Parathyroid adenoma (tissue), 2 donors: Measurements from ENCODE around the gene PLEKHA7.

Experiments
- H2AFZ ChIP-seq: fragments of 300-600 bp; sonication (generic); one replicate; pipeline ENCODE4 v1.7.0; 2017; ENCODE audit warnings: antibody characterized with exemption, mild to moderate bottlenecking
- H3K27ac ChIP-seq: fragments of 300-600 bp; sonication (generic); one replicate; pipeline ENCODE4 v1.7.0; 2017
- H3K27me3 ChIP-seq: fragments of 300-600 bp; sonication (generic); one replicate; pipeline ENCODE4 v1.7.0; 2017; ENCODE audit warnings: low read length; ENCODE audit not compliant: control insufficient read depth, insufficient read depth
- H3K36me3 ChIP-seq: fragments of 300-600 bp; sonication (generic); one replicate; pipeline ENCODE4 v1.7.0; 2017; ENCODE audit warnings: low read length; ENCODE audit not compliant: control insufficient read depth, insufficient read depth
- H3K4me1 ChIP-seq: fragments of 300-600 bp; sonication (generic); one replicate; pipeline ENCODE4 v1.7.0; 2017; ENCODE audit warnings: control low read depth
- H3K4me2 ChIP-seq: fragments of 300-600 bp; sonication (generic); one replicate; pipeline ENCODE4 v1.7.0; 2017; ENCODE audit warnings: low read length
- H3K4me3 ChIP-seq: fragments of 300-600 bp; sonication (generic); one replicate; pipeline ENCODE4 v1.7.0; 2017; ENCODE audit warnings: low read depth, low read length
- H3K79me2 ChIP-seq: fragments of 300-600 bp; sonication (generic); one replicate; pipeline ENCODE4 v1.7.0; 2017; ENCODE audit warnings: control low read depth
- H3K9ac ChIP-seq: fragments of 300-600 bp; sonication (generic); one replicate; pipeline ENCODE4 v1.7.0; 2017; ENCODE audit warnings: mild to moderate bottlenecking
- H3K9me3 ChIP-seq: fragments of 300-600 bp; sonication (generic); one replicate; pipeline ENCODE4 v1.7.0; 2017; ENCODE audit warnings: low read length; ENCODE audit not compliant: control insufficient read depth
- CTCF ChIP-seq: fragments of 300-600 bp; sonication (generic); IDR thresholded peaks from one replicate; pipeline ENCODE4 v1.7.0; 2017; ENCODE audit warnings: antibody characterized with exemption, mild to moderate bottlenecking
- donor health status: primary hyperparathyroidism.

The PLEKHA7 gene

DNA sequence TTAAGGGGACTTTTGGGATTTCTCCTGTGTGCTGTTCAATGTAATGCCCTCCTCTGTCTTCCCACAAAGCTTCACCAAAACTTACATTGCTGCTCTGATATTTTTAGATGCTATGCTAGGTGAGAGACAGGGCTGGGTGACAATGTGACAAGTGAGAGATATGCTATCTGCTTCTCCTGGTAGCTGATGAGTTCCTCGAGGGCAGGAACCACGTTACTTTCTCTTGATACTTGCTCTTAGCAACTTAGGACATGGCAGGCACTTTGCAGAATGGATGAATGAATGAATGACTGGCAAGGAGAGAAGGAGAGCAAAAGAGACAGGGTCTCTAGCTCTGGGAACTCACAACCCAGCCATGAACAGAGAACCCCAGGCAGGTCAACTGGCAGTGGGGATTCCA lies 160.4 kb downstream of the PLEKHA7 start:
- no peaks in the 10 kb centered on the region for H3K79me2 ChIP-seq
- no peaks in the 10 kb centered on the region for H3K4me1 ChIP-seq
- no peak for TF ChIP-seq CTCF
- no peak overlapping the region for H3K4me2 ChIP-seq
- no peak overlapping the region for H3K9ac ChIP-seq
- H3K36me3 ChIP-seq = no peaks in the 10 kb centered on the region
- no peak overlapping the region for H3K4me3 ChIP-seq
- no peak overlapping the region for H3K27ac ChIP-seq
- H2AFZ ChIP-seq = no peak overlapping the region
- no peaks in the 10 kb centered on the region for H3K9me3 ChIP-seq
- H3K27me3 ChIP-seq = no peaks in the 10 kb centered on the region

GRCh38 chr11:16853266-16853665 lies 160.9 kb downstream of the PLEKHA7 start:
- Histone ChIP-seq H3K27ac (no peak overlapping the region), H2AFZ (no peak overlapping the region), H3K27me3 (no peaks in the 10 kb centered on the region), H3K4me1 (no peaks in the 10 kb centered on the region), H3K79me2 (no peaks in the 10 kb centered on the region), H3K9me3 (no peaks in the 10 kb centered on the region), H3K9ac (no peak overlapping the region), H3K36me3 (no peaks in the 10 kb centered on the region), H3K4me3 (no peak overlapping the region), H3K4me2 (no peak overlapping the region)
- no peak for TF ChIP-seq CTCF

- Histone ChIP-seq H3K9me3 (no peaks in the 10 kb centered on the region), H3K4me1 (no peaks in the 10 kb centered on the region), H3K4me3 (no peak overlapping the region), H3K79me2 (no peaks in the 10 kb centered on the region), H3K27me3 (no peaks in the 10 kb centered on the region), H2AFZ (no peak overlapping the region), H3K4me2 (no peak overlapping the region), H3K27ac (no peak overlapping the region), H3K36me3 (no peaks in the 10 kb centered on the region), H3K9ac (no peak overlapping the region)
- TF ChIP-seq CTCF = no peak
These were observed 167.9 kb downstream of the PLEKHA7 start for GRCh38 chr11:16846305-16846704.

DNA sequence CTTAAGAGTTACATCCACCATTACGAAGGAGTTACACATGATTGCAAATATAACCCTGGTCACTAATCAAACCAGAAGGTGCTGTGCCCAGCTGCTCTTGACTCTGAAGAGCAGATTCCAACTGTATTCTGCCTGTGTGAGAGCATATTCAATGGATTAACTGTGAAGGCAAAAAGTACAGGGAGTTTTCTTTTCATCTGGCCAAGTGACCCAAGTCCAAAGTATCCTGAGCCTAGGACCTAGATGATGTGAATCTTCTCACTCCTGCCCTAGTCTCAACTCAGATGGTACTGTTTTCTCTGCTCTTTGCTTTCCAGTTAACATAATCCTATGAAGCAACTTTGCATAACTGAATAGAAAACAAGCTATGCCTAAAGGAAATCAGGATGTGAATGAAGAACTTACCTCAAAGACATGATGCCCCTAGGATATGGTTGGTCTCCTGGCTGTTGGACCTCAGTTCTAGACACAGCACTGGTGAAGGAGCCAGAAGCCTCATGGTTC lies 169.9 kb downstream of the PLEKHA7 start:
- no peaks in the 10 kb centered on the region for H3K9me3 ChIP-seq
- no peak overlapping the region for H2AFZ ChIP-seq
- no peak overlapping the region for H3K9ac ChIP-seq
- H3K4me3 ChIP-seq = no peak overlapping the region
- H3K79me2 ChIP-seq = no peaks in the 10 kb centered on the region
- H3K4me2 ChIP-seq = no peak overlapping the region
- TF ChIP-seq CTCF = no peak
- no peak overlapping the region for H3K27ac ChIP-seq
- no peaks in the 10 kb centered on the region for H3K27me3 ChIP-seq
- H3K4me1 ChIP-seq = no peaks in the 10 kb centered on the region
- no peaks in the 10 kb centered on the region for H3K36me3 ChIP-seq

- Histone ChIP-seq H2AFZ (no peak overlapping the region), H3K4me2 (no peak overlapping the region), H3K9ac (no peak overlapping the region), H3K9me3 (no peaks in the 10 kb centered on the region), H3K36me3 (no peaks in the 10 kb centered on the region), H3K4me3 (no peak overlapping the region), H3K4me1 (no peaks in the 10 kb centered on the region), H3K27me3 (no peaks in the 10 kb centered on the region), H3K27ac (no peak overlapping the region), H3K79me2 (no peaks in the 10 kb centered on the region)
- TF ChIP-seq CTCF = no peak
These were observed 170.9 kb downstream of the PLEKHA7 start for GRCh38 chr11:16843294-16843693.
